ENCODE results near the gene SGTA. TPM values are rescaled to one million over a fixed set of nuclear protein-coding genes. Genes with fewer than 3 reads are reported as not detected.
A peak's percentile ranks its signal among the peaks of the same experiment; 100 is the strongest.

Gene SGTA
- total and polyA plus RNA-seq, 2 donors from 2014 or later = 50.4 to 66.2 TPM

GRCh38 chr19:2739602-2740313, 43.3 kb downstream of the SGTA start, which contains the start of gene SLC39A3:
TSS of gene SLC39A3 (minus strand) at chr19:2740017. CDS start at chr19:2737257, 2,760 bp downstream.
- peak; percentile 16 for TF ChIP-seq CTCF (IDR thresholded peaks at IDR 0.05; ENCODE audit: borderline replicate concordance, extremely low read depth, insufficient read depth)
- intact Hi-C loops (cut with DNase I) = no loop called here
- H3K27ac ChIP-seq (ENCODE audit: low read depth in 2 of 2, low read length in 2 of 2) = no peak within 1 kb of the TSS
- FAIRE-seq = peak; percentile 15
- no peaks in the 10 kb centered on the region for H3K27me3 ChIP-seq (ENCODE audit: control insufficient read depth, insufficient read depth, low read length)
- H3K36me3 ChIP-seq (ENCODE audit: control insufficient read depth in 2 of 3, insufficient read depth in 3 of 3, low read length in 3 of 3) = peaks cover 4 to 7% (median 6%) of the 10 kb centered on the region in 3 donors
- H3K4me3 ChIP-seq (ENCODE audit: low read length in 3 of 3) = peak within 1 kb of the TSS; percentile 71 to 91 (median 78)
- peaks cover 0 to 6% (median 0%) of the 10 kb centered on the region in 3 donors for H3K4me1 ChIP-seq (ENCODE audit: control insufficient read depth in 2 of 3, insufficient read depth in 2 of 3, low read depth in 1 of 3, low read length in 3 of 3)
- peak; percentile 98 to 99 (median 99) for DNase-seq
- no peaks in the 10 kb centered on the region for H3K9me3 ChIP-seq (ENCODE audit: control insufficient read depth in 2 of 3, insufficient read depth in 1 of 3, low read length in 3 of 3)
- peak within 1 kb of the TSS; percentile 27 to 60 (median 54) for H3K9ac ChIP-seq (ENCODE audit: low read length in 3 of 3)

DNA sequence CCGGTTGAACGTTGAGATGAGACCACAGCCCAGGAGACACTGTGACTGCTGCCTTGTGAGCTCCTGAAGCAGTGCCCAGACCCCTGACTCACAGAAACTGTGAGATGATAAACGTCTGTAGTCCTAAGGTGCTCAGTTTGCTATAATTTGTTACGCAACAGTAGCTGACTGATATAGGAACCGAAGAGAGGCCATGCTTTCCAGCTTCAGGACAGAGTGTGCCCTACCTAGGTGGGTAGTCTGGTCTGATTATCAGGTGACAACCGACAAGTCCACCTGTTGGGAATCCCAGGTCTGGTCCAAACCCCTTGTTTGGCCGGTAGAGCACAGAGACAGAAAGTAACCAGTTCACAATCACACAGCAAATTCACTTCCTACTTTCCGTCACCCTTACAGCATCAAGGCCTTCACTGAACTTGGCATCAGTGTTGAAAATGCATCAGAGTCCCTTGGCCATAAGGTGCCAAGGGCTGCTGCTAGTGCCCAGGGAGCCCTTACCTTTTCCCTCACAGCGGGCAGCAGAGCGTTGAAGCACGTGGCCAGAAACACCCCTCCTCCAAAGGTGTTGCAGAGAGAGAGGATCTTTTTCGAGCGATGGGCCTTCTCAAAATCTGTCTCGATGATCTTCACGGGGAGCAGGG, 46.4 kb downstream of the SGTA start:
- no peak overlapping the region for H3K27ac ChIP-seq (ENCODE audit: low read depth in 2 of 2, low read length in 2 of 2)
- H3K9ac ChIP-seq (ENCODE audit: low read length in 3 of 3) = no peak overlapping the region
- DNase-seq (no peak), FAIRE-seq (no peak)
- no peak overlapping the region for H3K4me3 ChIP-seq (ENCODE audit: low read length in 3 of 3)
- intact Hi-C loops (cut with DNase I) = no loop called here
- H3K36me3 ChIP-seq (ENCODE audit: control insufficient read depth in 2 of 3, insufficient read depth in 3 of 3, low read length in 3 of 3) = peaks cover 4 to 8% (median 6%) of the 10 kb centered on the region in 3 donors
- TF ChIP-seq CTCF (IDR thresholded peaks at IDR 0.05; ENCODE audit: borderline replicate concordance, extremely low read depth, insufficient read depth) = no peak
- H3K9me3 ChIP-seq (ENCODE audit: control insufficient read depth in 2 of 3, insufficient read depth in 1 of 3, low read length in 3 of 3) = no peaks in the 10 kb centered on the region
- H3K4me1 ChIP-seq (ENCODE audit: control insufficient read depth in 2 of 3, insufficient read depth in 2 of 3, low read depth in 1 of 3, low read length in 3 of 3) = peaks cover 0 to 6% (median 0%) of the 10 kb centered on the region in 3 donors
- no peaks in the 10 kb centered on the region for H3K27me3 ChIP-seq (ENCODE audit: control insufficient read depth, insufficient read depth, low read length)

DNA sequence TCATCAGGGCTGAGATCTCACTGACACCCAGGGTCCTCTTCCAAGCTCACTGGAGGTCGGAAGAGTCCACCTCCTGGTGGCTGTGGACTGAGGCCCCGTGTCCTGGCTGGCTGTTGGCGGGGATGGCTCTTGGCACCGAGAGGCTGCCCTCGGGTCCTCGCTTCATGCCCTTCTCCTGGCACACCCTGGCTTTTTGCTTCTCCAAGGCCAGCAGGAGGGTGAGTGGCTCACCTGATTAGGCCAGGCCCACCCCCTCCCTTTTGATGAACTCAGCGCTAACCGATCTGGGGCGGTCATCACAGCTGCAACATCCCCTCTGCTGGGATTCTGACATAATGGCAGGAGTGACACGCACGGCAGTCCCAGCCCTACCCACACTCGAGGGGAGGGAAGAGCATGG, 47.7 kb downstream of the SGTA start:
- intact Hi-C loops (cut with DNase I) = no loop called here
- no peak for FAIRE-seq
- TF ChIP-seq CTCF (IDR thresholded peaks at IDR 0.05; ENCODE audit: borderline replicate concordance, extremely low read depth, insufficient read depth) = no peak
- peaks cover 4 to 8% (median 6%) of the 10 kb centered on the region in 3 donors for H3K36me3 ChIP-seq (ENCODE audit: control insufficient read depth in 2 of 3, insufficient read depth in 3 of 3, low read length in 3 of 3)
- H3K27me3 ChIP-seq (ENCODE audit: control insufficient read depth, insufficient read depth, low read length) = no peaks in the 10 kb centered on the region
- H3K9ac ChIP-seq (ENCODE audit: low read length in 3 of 3) = no peak overlapping the region
- peak in 1 of 5 donors; percentile 18 for DNase-seq
- H3K4me1 ChIP-seq (ENCODE audit: control insufficient read depth in 2 of 3, insufficient read depth in 2 of 3, low read depth in 1 of 3, low read length in 3 of 3) = peaks cover 0 to 6% (median 0%) of the 10 kb centered on the region in 3 donors
- H3K4me3 ChIP-seq (ENCODE audit: low read length in 3 of 3) = no peak overlapping the region
- H3K27ac ChIP-seq (ENCODE audit: low read depth in 2 of 2, low read length in 2 of 2) = no peak overlapping the region
- no peaks in the 10 kb centered on the region for H3K9me3 ChIP-seq (ENCODE audit: control insufficient read depth in 2 of 3, insufficient read depth in 1 of 3, low read length in 3 of 3)

Measured in kidney (tissue), 14 donors.